Gastrocnemius medialis (tissue), 4 donors: ENCODE data around the gene PTPRC. TPM values are rescaled to one million over a fixed set of nuclear protein-coding genes. Genes with fewer than 3 reads are reported as not detected.

Source experiments
- ATAC-seq, 2 donors: fragments of 150-250 bp; one replicate each; pipeline ENCODE4 v1.9.1; 2016
- DNase-seq, 2 donors: peaks; one replicate each; pipeline ENCODE4 v3.0.0-alpha.2; 2019
- H3K27ac ChIP-seq, 4 donors: fragments of 200-600 bp; sonication (generic); 1 replicate in 1 of 4; 2 replicates in 3 of 4; pipeline ENCODE4 v1.5.1; 2016 to 2018; ENCODE audit warnings: mild to moderate bottlenecking in 2 of 4, moderate library complexity in 1 of 4
- H3K27me3 ChIP-seq, 3 donors: fragments of 200-600 bp; sonication (generic) in 2 of 3; 1 replicate in 1 of 3; 2 replicates in 2 of 3; pipeline versions ENCODE4 v1.5.1 to v1.6.0; 2016 to 2019; ENCODE audit warnings: mild to moderate bottlenecking in 1 of 3, moderate library complexity in 1 of 3
- H3K36me3 ChIP-seq, 2 donors: fragments of 200-600 bp; sonication (generic) in 1 of 2; one replicate each; pipeline ENCODE4 v1.5.1; 2017 to 2018
- H3K4me1 ChIP-seq, 2 donors: fragments of 200-600 bp; sonication (generic) in 1 of 2; one replicate each; pipeline ENCODE4 v1.5.1; 2016 to 2017; ENCODE audit warnings: mild to moderate bottlenecking in 2 of 2
- H3K4me3 ChIP-seq, 4 donors: fragments of 200-600 bp; sonication (generic) in 3 of 4; 1 replicate in 1 of 4; 2 replicates in 3 of 4; pipeline ENCODE4 v1.5.1; 2016 to 2019; ENCODE audit warnings: mild to moderate bottlenecking in 2 of 4
- H3K9me3 ChIP-seq, 3 donors: fragments of 200-600 bp; sonication (generic) in 2 of 3; 1 replicate in 1 of 3; 2 replicates in 2 of 3; pipeline ENCODE4 v1.5.1; 2016 to 2019
- CTCF ChIP-seq, 5 experiments: fragments of 450-650 bp in 3 of 5; fragments of 200-600 bp in 2 of 5; sonication (generic) in 2 of 5; IDR thresholded peaks in 4 of 5; conservative IDR thresholded peaks in 1 of 5; 1 replicate in 4 of 5; 2 replicates in 1 of 5; pipeline ENCODE4 v1.5.1; 2016 to 2019; ENCODE audit warnings: antibody characterized with exemption in 5 of 5, mild to moderate bottlenecking in 3 of 5, moderate library complexity in 3 of 5
- POLR2A ChIP-seq, 2 donors: fragments of 450-650 bp; IDR thresholded peaks; one replicate each; pipeline ENCODE4 v1.6.1; 2017; ENCODE audit warnings: antibody characterized with exemption in 2 of 2, mild to moderate bottlenecking in 2 of 2, moderate library complexity in 2 of 2
- in situ Hi-C, 4 donors: fragments of 200-750 bp; cut with MboI; loops; one replicate each; pipeline versions ENCODE4 v1.15.0 to v1.8.0; 2017; ENCODE audit warnings: low sequenced_read_pairs in 4 of 4
- intact Hi-C: fragments of 100-400 bp; cut with DNase I; formaldehyde crosslinking; loops from one replicate; pipeline ENCODE4 v1.15.1; 2023; ENCODE audit warnings: low total_unique reads
- total RNA-seq, 4 donors: library from RNA; depleted of rRNA; stranded (reverse); fragments of >200 nt; gene quantifications; one replicate each; pipeline versions ENCODE4 v1.1.0 to v1.2.3, GENCODE V29; 2016

PTPRC gene
- total RNA-seq, 4 donors from 2014 or later, result 1.7 to 10.4 (median 5.3) TPM

- no peaks in the 10 kb centered on the region for H3K27me3 ChIP-seq
- H3K4me3 ChIP-seq, result no peak overlapping the region
- H3K36me3 ChIP-seq, result no peaks in the 10 kb centered on the region
- no peak overlapping the region for H3K27ac ChIP-seq
- H3K4me1 ChIP-seq, result peaks cover 5 to 12% of the 10 kb centered on the region in 2 donors
- intact Hi-C loops, result no loop called here
- no peak for DNase-seq
- ATAC-seq, result no peak
- in situ Hi-C loops, result loop anchor here in 2 of 4 donors (25.0 kb wide), 2 partner anchors 789 to 1739 kb away; no protein-coding TSS in a partner anchor
- no peak for TF ChIP-seq CTCF (IDR thresholded peaks at IDR 0.05 in 4 of 5, conservative IDR thresholded peaks at IDR 0.05 in 1 of 5)
- no peak for TF ChIP-seq POLR2A (IDR thresholded peaks at IDR 0.05)
- H3K9me3 ChIP-seq, result no peaks in the 10 kb centered on the region
Measured at GRCh38 chr1:198773523-198773922, 134.7 kb downstream of the PTPRC start.

- TF ChIP-seq CTCF (IDR thresholded peaks at IDR 0.05 in 4 of 5, conservative IDR thresholded peaks at IDR 0.05 in 1 of 5), result no peak
- no peak for TF ChIP-seq POLR2A (IDR thresholded peaks at IDR 0.05)
- ATAC-seq (no peak), DNase-seq (no peak)
- Histone ChIP-seq H3K36me3 (no peaks in the 10 kb centered on the region), H3K27me3 (no peaks in the 10 kb centered on the region), H3K4me3 (no peak overlapping the region), H3K4me1 (peaks cover 5 to 12% of the 10 kb centered on the region in 2 donors), H3K27ac (no peak overlapping the region), H3K9me3 (no peaks in the 10 kb centered on the region)
- intact Hi-C loops (no loop called here), in situ Hi-C loops (loop anchor here in 2 of 4 donors (25.0 kb wide), 2 partner anchors 788 to 1738 kb away; no protein-coding TSS in a partner anchor)
Measured at GRCh38 chr1:198774421-198774820, 135.6 kb downstream of the PTPRC start.

- H3K27me3 ChIP-seq, result no peaks in the 10 kb centered on the region
- peaks cover 5 to 12% of the 10 kb centered on the region in 2 donors for H3K4me1 ChIP-seq
- intact Hi-C loops (no loop called here), in situ Hi-C loops (no loop called here)
- H3K27ac ChIP-seq, result peak overlapping the region in 3 of 4 donors; percentile 55 to 62 (median 62)
- no peak for TF ChIP-seq CTCF (IDR thresholded peaks at IDR 0.05 in 4 of 5, conservative IDR thresholded peaks at IDR 0.05 in 1 of 5)
- H3K4me3 ChIP-seq, result no peak overlapping the region
- DNase-seq (no peak), ATAC-seq (no peak)
- no peaks in the 10 kb centered on the region for H3K36me3 ChIP-seq
- no peaks in the 10 kb centered on the region for H3K9me3 ChIP-seq
Measured at GRCh38 chr1:198775606-198776005, 136.8 kb downstream of the PTPRC start.

GRCh38 chr1:198776602-198777029 lies 137.8 kb downstream of the PTPRC start:
- no peak overlapping the region for H3K4me3 ChIP-seq
- ATAC-seq, result peak; percentile 78 to 82
- intact Hi-C loops, result no loop called here

More at GRCh38 chr1:198776602-198777029, 137.8 kb downstream of the PTPRC start:
- peak; percentile 18 to 30 for TF ChIP-seq POLR2A (IDR thresholded peaks at IDR 0.05)
- TF ChIP-seq CTCF (IDR thresholded peaks at IDR 0.05 in 4 of 5, conservative IDR thresholded peaks at IDR 0.05 in 1 of 5), result no peak
- peak; percentile 25 to 40 for DNase-seq
- Histone ChIP-seq H3K9me3 (no peaks in the 10 kb centered on the region), H3K36me3 (no peaks in the 10 kb centered on the region), H3K27ac (peak overlapping the region; percentile 42 to 70 (median 58)), H3K4me1 (peaks cover 5 to 12% of the 10 kb centered on the region in 2 donors), H3K27me3 (no peaks in the 10 kb centered on the region)
- in situ Hi-C loops, result no loop called here
